HCT116 (cell line): ENCODE measurements around the gene GTPBP1.

Experiments
- CTCF ChIP-seq, 3 experiments: fragments of 200-600 bp in 1 of 3; sonication (generic) in 1 of 3; IDR thresholded peaks in 2 of 3; conservative IDR thresholded peaks in 1 of 3; 2 replicates each; pipeline ENCODE4 v1.5.1; 2012 to 2017; ENCODE audit warnings: low read depth in 2 of 3, low read length in 2 of 3, antibody characterized with exemption in 1 of 3, borderline replicate concordance in 1 of 3, control low read depth in 1 of 3, mild to moderate bottlenecking in 1 of 3, mixed read lengths in 1 of 3, mixed run types in 1 of 3, moderate library complexity in 1 of 3; ENCODE audit not compliant: insufficient read depth in 1 of 3
- ELF1 ChIP-seq: IDR thresholded peaks from 2 replicates; pipeline ENCODE4 v1.6.1; 2012; ENCODE audit warnings: low read depth, borderline replicate concordance
- TF ChIP-seq, protein P1 (sequence below): IDR thresholded peaks from 2 replicates; pipeline ENCODE4 v1.6.1; 2012

DNA sequence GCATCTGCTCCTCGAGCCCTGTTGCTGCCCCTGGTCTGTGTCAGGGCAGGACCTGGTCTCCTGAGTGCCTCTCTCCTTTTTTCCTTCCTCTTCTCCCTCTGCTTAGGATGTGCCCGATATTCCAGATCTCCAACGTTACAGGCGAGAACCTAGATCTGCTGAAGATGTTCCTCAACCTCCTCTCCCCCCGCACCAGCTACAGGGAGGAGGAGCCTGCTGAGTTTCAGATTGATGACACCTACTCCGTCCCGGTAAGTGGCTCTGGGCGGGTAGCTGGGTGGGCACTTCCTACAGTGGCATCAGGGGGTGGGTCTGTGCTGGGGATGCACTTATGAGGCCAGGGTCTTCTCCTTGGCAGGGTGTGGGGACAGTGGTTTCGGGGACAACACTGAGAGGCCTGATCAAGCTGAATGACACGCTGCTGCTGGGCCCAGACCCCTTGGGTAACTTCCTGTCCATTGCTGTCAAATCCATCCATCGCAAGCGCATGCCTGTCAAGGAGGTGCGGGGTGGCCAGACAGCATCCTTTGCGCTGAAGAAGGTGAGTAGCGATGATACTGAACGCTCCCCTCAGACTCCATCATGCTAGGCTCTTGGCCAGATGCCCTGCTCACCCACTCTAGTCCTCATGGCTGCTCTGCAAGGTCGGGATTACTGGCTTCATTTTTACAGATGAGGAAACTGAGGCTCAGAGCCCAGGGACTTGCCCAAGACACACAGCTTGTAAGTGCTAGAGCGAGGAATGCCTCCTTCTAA, 20.3 kb downstream of the GTPBP1 start:
- TF ChIP-seq, protein P1, sequence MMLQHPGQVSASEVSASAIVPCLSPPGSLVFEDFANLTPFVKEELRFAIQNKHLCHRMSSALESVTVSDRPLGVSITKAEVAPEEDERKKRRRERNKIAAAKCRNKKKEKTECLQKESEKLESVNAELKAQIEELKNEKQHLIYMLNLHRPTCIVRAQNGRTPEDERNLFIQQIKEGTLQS = no peak
- TF ChIP-seq CTCF (IDR thresholded peaks at IDR 0.05 in 2 of 3, conservative IDR thresholded peaks at IDR 0.05 in 1 of 3; ENCODE audit: borderline replicate concordance in 1 of 3, insufficient read depth in 1 of 3, low read depth in 2 of 3, low read length in 2 of 3) = no peak
- no peak for TF ChIP-seq ELF1
